Tibial artery (tissue), 4 donors: Measurements from ENCODE around the gene GRIN2C.
"Not testable (repeated sequence)": the region's sequence is repeated elsewhere in the genome, so short reads cannot be mapped to it uniquely, and the experiment has no call there.

ENCODE experiments used
- DNase-seq, 2 donors: peaks; one replicate each; pipeline ENCODE4 v3.0.0-alpha.2; 2019
- H3K27ac ChIP-seq, 2 donors: fragments of 200-600 bp; sonication (generic) in 1 of 2; 1 replicate in 1 of 2; 2 replicates in 1 of 2; pipeline ENCODE4 v1.5.1; 2018 to 2019; ENCODE audit warnings: mild to moderate bottlenecking in 1 of 2
- H3K27me3 ChIP-seq, 2 donors: fragments of 200-600 bp; sonication (generic) in 1 of 2; one replicate each; pipeline versions ENCODE4 v1.5.1 to v1.6.0; 2016 to 2019
- H3K36me3 ChIP-seq, 3 donors: fragments of 200-600 bp; sonication (generic) in 2 of 3; one replicate each; pipeline ENCODE4 v1.5.1; 2016 to 2019; ENCODE audit warnings: mild to moderate bottlenecking in 2 of 3
- H3K4me1 ChIP-seq, 4 donors: fragments of 200-600 bp; sonication (generic) in 2 of 4; 1 replicate in 3 of 4; 2 replicates in 1 of 4; pipeline ENCODE4 v1.5.1; 2016 to 2019
- H3K4me3 ChIP-seq, 2 donors: fragments of 200-600 bp; sonication (generic) in 1 of 2; 1 replicate in 1 of 2; 2 replicates in 1 of 2; pipeline ENCODE4 v1.5.1; 2018 to 2019; ENCODE audit warnings: mild to moderate bottlenecking in 2 of 2
- H3K9me3 ChIP-seq, 3 donors: fragments of 200-600 bp; sonication (generic) in 1 of 3; one replicate each; pipeline ENCODE4 v1.5.1; 2016 to 2019
- intact Hi-C: fragments of 100-400 bp; cut with DNase I; formaldehyde crosslinking; loops from one replicate; pipeline ENCODE4 v1.15.0; 2023; ENCODE audit warnings: low total_unique reads
- TF ChIP-seq, protein P1 (sequence below), 2 experiments: fragments of 200-600 bp in 1 of 2; fragments of 450-650 bp in 1 of 2; IDR thresholded peaks; one replicate each; pipeline ENCODE4 v1.5.1; 2017 to 2019; ENCODE audit warnings: antibody characterized with exemption in 2 of 2, mild to moderate bottlenecking in 1 of 2, moderate library complexity in 1 of 2

GRIN2C gene

DNA sequence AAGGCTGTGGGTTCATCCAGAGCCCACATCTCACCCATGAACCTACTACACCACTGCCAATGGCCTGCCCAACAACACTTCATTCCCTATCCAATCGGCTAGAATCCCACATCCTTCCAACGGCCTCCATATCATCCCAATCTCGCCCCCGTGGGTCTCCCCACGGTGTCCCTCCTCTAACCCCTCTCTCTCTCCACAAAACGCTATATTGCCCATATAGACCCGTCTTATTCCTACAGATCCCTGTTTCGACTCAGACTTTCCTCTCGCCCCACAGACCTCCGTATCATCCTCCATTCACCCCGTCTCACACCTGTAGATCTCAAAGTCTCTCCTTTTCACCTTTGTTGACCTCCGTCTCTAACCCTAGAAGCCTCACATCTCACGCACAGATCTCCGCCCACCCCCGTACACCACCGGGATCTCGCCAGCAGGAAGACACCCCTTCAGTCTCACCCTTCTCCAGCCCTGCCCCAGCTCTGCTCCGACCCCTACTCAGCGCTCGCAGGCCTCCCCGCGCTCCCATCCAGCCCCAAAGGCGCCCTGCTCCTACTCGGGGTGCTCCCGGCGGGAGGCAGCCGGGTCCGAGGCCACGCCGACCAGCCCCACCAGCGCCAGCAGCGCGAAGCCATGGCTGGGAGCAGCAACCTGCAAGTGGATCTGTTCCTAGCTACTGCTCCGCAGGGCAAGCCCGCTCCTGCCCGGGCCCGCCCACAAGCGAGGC lies 12.8 kb upstream of the GRIN2C start, which contains the start of gene FDXR:
TSS of gene FDXR (minus strand) at position 682 of the 724 bp plus-strand sequence. CDS start at position 632, 50 bp downstream.
- DNase-seq: no peak
- intact Hi-C loops: no loop called here
- Histone ChIP-seq H3K4me1 (peaks cover 0 to 18% (median 13%) of the 10 kb centered on the region in 4 donors), H3K27ac (peak within 1 kb of the TSS; percentile 89 to 94), H3K27me3 (peaks cover 0 to 3% of the 10 kb centered on the region in 2 donors), H3K9me3 (no peaks in the 10 kb centered on the region), H3K36me3 (no peaks in the 10 kb centered on the region), H3K4me3 (peak within 1 kb of the TSS; percentile 64 to 69)
- TF ChIP-seq, protein P1, sequence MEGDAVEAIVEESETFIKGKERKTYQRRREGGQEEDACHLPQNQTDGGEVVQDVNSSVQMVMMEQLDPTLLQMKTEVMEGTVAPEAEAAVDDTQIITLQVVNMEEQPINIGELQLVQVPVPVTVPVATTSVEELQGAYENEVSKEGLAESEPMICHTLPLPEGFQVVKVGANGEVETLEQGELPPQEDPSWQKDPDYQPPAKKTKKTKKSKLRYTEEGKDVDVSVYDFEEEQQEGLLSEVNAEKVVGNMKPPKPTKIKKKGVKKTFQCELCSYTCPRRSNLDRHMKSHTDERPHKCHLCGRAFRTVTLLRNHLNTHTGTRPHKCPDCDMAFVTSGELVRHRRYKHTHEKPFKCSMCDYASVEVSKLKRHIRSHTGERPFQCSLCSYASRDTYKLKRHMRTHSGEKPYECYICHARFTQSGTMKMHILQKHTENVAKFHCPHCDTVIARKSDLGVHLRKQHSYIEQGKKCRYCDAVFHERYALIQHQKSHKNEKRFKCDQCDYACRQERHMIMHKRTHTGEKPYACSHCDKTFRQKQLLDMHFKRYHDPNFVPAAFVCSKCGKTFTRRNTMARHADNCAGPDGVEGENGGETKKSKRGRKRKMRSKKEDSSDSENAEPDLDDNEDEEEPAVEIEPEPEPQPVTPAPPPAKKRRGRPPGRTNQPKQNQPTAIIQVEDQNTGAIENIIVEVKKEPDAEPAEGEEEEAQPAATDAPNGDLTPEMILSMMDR (IDR thresholded peaks at IDR 0.05): no peak

DNA sequence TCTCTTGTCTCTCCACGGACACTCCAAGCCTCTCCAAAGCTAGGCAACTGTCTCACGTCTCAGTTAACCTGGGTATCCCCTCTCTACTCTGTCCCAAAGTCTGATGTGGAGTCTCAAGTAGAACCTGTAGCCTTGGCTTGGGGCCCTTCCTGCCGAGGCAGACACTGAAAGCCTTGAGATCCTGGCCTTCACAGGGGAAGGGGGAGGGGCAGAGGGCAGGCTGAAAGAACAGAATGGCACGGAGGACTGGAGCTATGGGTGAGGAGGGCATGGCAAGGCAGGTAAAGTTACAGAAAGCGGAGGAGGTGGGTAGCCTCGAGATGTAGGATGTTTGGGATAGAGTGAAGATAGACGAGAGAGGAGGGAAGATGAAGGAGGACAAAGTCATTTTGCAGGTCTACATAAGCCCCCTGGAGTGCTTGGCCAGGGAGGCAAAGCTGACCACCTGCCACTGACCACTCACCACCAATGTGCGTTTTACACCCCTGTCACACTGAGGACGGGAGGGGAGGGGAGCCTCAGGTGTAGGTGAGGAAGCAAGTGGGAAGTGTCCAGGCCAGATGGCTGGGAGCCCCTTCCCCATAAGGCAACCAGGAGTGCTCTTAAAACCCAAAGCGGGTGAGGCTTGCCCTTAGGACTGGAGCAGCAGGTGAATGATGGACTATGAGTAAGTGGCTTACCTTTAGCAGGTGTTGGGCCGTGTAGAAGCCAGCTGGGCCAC lies 11.8 kb upstream of the GRIN2C start:
- Histone ChIP-seq H3K27ac (no peak overlapping the region), H3K4me1 (peaks cover 0 to 18% (median 13%) of the 10 kb centered on the region in 4 donors), H3K4me3 (no peak overlapping the region), H3K27me3 (no peaks in the 10 kb centered on the region), H3K36me3 (no peaks in the 10 kb centered on the region), H3K9me3 (no peaks in the 10 kb centered on the region)
- intact Hi-C loops: no loop called here
- no peak for DNase-seq
- TF ChIP-seq, protein P1 (IDR thresholded peaks at IDR 0.05): no peak

DNA sequence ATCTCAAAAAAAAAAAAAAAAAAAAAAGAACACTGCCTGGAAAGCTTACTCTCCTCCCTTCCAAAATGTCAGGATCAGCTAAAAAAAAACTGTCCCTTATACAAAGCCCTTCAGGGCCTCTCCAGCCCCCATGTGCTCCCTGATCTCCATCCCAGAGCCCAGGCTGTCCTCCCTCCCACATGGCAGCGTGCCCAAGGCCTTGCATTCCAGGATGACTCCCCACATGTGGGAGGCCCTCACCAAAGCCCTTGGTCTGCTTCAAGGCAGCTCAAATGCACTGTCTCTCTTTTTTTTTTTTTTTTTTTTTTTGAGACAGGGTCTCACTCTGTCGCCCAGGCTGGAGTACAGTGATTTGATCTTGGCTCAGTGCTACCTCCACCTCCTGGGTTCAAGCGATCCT lies 10.8 kb upstream of the GRIN2C start:
- Histone ChIP-seq H3K9me3 (no peaks in the 10 kb centered on the region), H3K36me3 (no peaks in the 10 kb centered on the region), H3K4me1 (peaks cover 0 to 18% (median 13%) of the 10 kb centered on the region in 4 donors), H3K4me3 (no peak overlapping the region), H3K27ac (no peak overlapping the region), H3K27me3 (no peaks in the 10 kb centered on the region)
- DNase-seq: no peak
- intact Hi-C loops: no loop called here
- TF ChIP-seq, protein P1 (IDR thresholded peaks at IDR 0.05): no peak

DNA sequence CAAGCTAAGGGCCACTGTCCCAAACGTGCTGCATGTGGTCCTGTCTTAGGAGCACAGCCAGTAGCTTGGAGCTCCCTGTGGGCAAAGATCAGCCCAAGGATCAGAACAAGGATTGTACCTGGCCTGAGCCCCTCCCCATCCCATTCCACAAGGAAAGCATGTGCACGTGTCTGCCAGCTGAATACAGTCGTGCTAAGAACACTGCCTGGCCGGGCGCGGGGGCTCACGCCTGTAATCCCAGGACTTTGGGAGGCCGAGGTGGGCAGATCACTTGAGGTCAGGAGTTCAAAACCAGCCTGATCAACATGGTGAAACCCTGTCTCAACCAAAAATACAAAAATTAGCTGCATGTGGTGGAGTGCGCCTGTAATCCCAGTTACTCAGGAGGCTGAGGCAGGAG lies 10.3 kb upstream of the GRIN2C start:
- intact Hi-C loops, H3K27ac ChIP-seq, H3K27me3 ChIP-seq, DNase-seq, H3K9me3 ChIP-seq, H3K36me3 ChIP-seq, H3K4me3 ChIP-seq: not testable (repeated sequence)
- H3K4me1 ChIP-seq: peaks cover 0 to 18% (median 13%) of the 10 kb centered on the region in 4 donors

DNA sequence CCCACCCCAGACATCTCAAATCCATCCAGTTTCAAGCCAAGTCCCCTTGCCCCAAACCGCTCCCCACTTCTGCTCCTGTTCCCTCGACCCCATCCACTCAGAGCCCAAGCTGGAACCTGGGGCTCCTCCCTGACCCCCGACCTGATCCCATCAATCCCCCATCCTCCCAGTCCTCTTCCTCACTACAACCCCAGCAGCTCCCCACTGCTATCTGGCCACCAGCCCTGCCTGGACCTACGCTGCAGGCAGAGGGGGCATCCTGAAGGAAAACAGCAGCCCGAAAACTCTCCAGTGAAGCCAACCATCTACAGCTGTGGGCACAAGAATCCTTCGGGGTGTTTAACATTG lies 9.2 kb upstream of the GRIN2C start:
- Histone ChIP-seq H3K36me3 (no peaks in the 10 kb centered on the region), H3K9me3 (no peaks in the 10 kb centered on the region), H3K27me3 (peaks cover 0 to 9% of the 10 kb centered on the region in 2 donors), H3K4me1 (peaks cover 0 to 16% (median 11%) of the 10 kb centered on the region in 4 donors), H3K4me3 (no peak overlapping the region), H3K27ac (no peak overlapping the region)
- DNase-seq: no peak
- TF ChIP-seq, protein P1 (IDR thresholded peaks at IDR 0.05): no peak
- intact Hi-C loops: no loop called here

DNA sequence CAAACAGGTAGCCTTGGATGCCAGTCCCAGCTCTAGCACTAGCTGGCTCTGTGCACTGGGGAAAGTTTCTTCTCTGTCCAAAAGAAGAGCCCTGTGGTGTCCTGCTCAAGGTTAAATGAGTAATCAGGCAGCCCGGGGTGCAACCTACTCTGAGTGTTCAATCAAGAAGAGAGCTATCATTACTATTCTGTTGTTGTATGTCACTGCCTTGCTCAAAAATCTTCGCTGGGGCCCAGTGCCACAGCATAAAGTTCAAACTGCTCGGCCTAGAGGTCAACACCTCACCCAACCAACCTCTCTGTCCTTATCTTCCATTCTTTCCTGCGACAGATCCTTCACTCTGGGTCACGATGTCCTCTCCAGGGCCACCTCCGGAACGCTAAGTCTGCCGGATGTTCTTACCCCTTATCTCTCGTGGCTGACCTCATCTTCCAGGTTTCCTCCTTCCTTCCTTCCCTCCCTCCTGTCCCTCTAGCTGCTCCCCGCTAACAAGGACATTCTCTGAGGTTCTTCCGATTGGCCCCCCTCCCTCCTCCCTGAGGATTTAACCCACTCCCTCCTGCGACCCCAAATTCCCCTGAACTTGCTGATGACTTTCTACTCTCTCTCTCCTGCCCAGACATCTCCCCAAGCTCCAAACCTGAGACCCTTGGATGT lies 8.7 kb upstream of the GRIN2C start:
- no peak overlapping the region for H3K27ac ChIP-seq
- no peak overlapping the region for H3K4me3 ChIP-seq
- peaks cover 0 to 16% (median 10%) of the 10 kb centered on the region in 4 donors for H3K4me1 ChIP-seq
- H3K36me3 ChIP-seq: no peaks in the 10 kb centered on the region
- intact Hi-C loops: no loop called here
- no peaks in the 10 kb centered on the region for H3K9me3 ChIP-seq
- TF ChIP-seq, protein P1 (IDR thresholded peaks at IDR 0.05): no peak
- peaks cover 0 to 14% of the 10 kb centered on the region in 2 donors for H3K27me3 ChIP-seq
- DNase-seq: no peak
